GM06990 (cell line): ENCODE results near the gene OR6C68.
"Not testable (repeated sequence)": the region's sequence is repeated elsewhere in the genome, so short reads cannot be mapped to it uniquely, and the experiment has no call there.

Experiments
- DNase-seq: peaks from one replicate; pipeline ENCODE4 v3.0.0-alpha.2; 2011; ENCODE audit not compliant: insufficient read length; ENCODE audit errors: extremely low read depth
- H3K27me3 ChIP-seq: replicated peaks from 2 replicates; pipeline ENCODE4 v1.6.0; 2011; ENCODE audit warnings: low read length; ENCODE audit not compliant: control insufficient read depth, insufficient read depth
- H3K36me3 ChIP-seq: 2 replicates; pipeline ENCODE4 v1.5.1; 2011; ENCODE audit warnings: low read length; ENCODE audit not compliant: control insufficient read depth, insufficient read depth
- H3K4me3 ChIP-seq: replicated peaks from 2 replicates; pipeline ENCODE4 v1.5.1; 2011; ENCODE audit warnings: low read depth, mild to moderate bottlenecking, control low read depth, low read length
- TF ChIP-seq, protein P1 (sequence below): IDR thresholded peaks from 2 replicates; pipeline ENCODE4 v1.5.1; 2011; ENCODE audit warnings: low read length, control low read depth, mild to moderate bottlenecking, inconsistent platforms; ENCODE audit not compliant: insufficient read depth, poor library complexity, severe bottlenecking

OR6C68 gene

DNA sequence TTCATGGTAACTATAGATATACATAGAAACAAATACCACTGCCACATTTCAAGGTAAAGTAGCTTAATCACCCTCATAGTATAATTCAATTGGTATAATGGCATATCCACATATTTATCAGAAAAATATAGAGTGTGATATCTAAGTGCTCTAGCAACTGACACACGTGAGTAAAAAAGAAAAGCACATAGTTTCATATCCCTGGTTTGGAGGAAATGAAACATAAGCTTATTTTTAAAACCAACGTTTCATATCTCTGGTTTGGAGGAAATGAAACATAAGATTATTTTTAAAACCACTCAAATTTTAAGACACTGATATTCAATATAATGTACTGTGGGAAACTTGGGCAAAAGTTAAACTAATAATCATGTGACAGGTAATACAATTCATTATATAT, 24.3 kb upstream of the OR6C68 start:
- H3K36me3 ChIP-seq, result no peaks in the 10 kb centered on the region
- TF ChIP-seq, protein P1, sequence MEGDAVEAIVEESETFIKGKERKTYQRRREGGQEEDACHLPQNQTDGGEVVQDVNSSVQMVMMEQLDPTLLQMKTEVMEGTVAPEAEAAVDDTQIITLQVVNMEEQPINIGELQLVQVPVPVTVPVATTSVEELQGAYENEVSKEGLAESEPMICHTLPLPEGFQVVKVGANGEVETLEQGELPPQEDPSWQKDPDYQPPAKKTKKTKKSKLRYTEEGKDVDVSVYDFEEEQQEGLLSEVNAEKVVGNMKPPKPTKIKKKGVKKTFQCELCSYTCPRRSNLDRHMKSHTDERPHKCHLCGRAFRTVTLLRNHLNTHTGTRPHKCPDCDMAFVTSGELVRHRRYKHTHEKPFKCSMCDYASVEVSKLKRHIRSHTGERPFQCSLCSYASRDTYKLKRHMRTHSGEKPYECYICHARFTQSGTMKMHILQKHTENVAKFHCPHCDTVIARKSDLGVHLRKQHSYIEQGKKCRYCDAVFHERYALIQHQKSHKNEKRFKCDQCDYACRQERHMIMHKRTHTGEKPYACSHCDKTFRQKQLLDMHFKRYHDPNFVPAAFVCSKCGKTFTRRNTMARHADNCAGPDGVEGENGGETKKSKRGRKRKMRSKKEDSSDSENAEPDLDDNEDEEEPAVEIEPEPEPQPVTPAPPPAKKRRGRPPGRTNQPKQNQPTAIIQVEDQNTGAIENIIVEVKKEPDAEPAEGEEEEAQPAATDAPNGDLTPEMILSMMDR, result no peak
- no peaks in the 10 kb centered on the region for H3K27me3 ChIP-seq
- H3K4me3 ChIP-seq, result no peak overlapping the region
- DNase-seq, result peak; percentile 26

DNA sequence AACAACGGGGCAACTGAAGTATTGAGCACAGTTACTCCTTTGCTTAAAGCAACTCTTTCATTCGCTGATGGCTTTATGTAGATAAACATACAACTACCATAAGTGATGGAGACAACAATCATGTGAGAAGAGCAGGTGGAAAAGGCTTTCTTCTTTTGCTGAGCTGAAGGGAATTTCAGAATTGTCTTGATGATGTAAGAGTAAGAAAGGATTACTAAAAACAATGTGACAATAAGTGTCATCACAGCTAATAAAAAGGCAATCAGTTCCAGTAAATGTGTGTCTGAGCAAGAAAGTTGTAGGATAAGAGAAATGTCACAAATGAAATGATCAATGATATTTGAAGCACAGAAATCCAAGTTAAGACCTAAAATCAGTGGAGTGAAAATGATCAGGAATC, 22.9 kb upstream of the OR6C68 start:
- no peaks in the 10 kb centered on the region for H3K27me3 ChIP-seq
- TF ChIP-seq, protein P1, result no peak
- H3K36me3 ChIP-seq, result no peaks in the 10 kb centered on the region
- no peak overlapping the region for H3K4me3 ChIP-seq
- no peak for DNase-seq

DNA sequence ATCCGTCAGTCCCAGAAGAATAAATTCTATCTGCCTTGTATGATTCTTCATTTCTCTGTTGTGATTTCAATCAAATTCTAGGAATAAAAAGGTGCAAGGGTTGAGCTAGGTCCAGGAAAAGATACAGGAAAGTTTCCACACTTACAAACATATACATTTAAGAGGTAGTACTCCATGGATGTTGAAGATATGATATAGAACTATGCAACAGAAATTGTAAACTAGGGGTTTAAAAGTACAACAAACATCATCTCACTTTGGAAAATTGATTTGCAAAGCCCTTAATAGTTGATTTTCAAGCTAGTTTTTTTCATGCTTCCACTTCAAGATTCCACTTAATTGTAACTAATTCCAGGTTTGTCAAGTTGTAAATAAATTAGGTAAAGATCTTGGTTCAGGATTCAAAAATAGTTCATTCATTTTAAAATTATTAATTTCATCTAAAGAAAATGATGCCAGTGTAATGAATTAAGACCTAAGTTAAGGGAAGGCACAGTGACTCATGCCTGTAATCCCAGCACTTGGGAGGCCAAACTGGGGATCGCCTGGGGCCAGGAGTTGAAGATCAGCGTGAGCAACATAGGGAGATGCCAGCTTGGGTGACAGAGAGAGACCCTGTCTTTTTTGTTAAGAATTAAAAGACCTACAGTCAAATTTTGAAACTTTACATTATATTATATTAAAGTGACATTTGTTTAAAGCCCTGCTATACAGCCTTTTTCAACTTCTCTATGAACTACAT, 21.9 kb upstream of the OR6C68 start, which contains the start of gene OR6C70:
OR6C70 (minus strand) TSS at position 51 of the 742 bp plus-strand sequence; CDS start at position 51, 0 bp downstream.
- H3K27me3 ChIP-seq, result no peaks in the 10 kb centered on the region
- H3K4me3 ChIP-seq, result no peak within 1 kb of the TSS
- no peaks in the 10 kb centered on the region for H3K36me3 ChIP-seq
- DNase-seq, result no peak
- TF ChIP-seq, protein P1, result no peak

DNA sequence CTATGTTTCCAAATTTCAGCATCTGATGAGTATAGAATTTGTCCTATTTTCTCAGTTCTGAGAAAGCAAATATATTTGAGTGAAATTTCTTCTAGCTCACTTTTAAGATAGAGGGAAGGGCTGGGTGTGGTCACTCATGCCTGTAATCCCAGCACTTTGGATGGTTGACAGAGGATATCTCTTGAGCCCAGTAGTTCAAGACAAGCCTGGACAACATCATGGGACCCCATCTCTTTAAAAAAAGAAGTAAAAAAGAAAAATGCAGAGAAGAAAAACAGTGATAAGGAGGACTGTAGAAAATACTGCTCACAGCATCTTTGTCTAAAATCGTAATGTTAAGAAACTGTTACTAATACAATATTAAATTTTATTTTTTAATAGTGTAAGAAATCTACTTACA, 19.9 kb upstream of the OR6C68 start:
- H3K36me3 ChIP-seq, result no peaks in the 10 kb centered on the region

DNA sequence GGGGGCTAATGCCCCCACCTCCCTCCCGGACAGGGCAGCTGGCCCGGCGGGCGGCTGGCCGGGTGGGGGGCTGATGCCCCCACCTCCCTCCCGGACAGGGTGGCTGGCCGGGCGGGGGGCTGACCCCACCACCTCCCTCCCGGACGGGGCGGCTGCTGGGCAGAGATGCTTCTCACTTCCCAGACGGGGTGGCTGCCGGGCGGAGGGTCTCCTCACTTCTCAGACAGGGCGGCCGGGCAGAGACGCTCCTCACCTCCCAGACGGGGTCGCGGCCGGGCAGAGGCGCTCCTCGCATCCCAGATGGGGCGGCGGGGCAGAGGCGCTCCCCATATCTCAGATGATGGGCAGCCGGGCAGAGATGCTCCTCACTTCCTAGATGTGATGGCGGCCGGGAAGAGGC, 13.0 kb upstream of the OR6C68 start:
- DNase-seq, H3K36me3 ChIP-seq, H3K27me3 ChIP-seq, H3K4me3 ChIP-seq: not testable (repeated sequence)

More for the DNA sequence above, 19.9 kb upstream of the OR6C68 start:
- TF ChIP-seq, protein P1, result no peak
- no peaks in the 10 kb centered on the region for H3K27me3 ChIP-seq
- no peak for DNase-seq
- H3K4me3 ChIP-seq, result no peak overlapping the region

DNA sequence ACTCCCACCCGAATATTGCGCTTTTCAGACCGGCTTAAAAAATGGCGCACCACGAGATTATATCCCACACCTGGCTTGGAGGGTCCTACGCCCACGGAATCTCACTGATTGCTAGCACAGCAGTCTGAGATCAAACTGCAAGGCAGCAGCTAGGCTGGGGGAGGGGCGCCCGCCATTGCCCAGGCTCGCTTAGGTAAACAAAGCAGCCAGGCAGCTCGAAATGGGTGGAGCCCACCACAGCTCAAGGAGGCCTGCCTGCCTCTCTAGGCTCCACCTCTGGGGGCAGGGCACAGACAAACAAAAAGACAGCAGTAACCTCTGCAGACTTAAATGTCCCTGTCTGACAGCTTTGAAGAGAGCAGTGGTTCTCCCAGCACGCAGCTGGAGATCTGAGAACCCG, 7.9 kb upstream of the OR6C68 start:
- not testable (repeated sequence) for DNase-seq, H3K27me3 ChIP-seq

DNA sequence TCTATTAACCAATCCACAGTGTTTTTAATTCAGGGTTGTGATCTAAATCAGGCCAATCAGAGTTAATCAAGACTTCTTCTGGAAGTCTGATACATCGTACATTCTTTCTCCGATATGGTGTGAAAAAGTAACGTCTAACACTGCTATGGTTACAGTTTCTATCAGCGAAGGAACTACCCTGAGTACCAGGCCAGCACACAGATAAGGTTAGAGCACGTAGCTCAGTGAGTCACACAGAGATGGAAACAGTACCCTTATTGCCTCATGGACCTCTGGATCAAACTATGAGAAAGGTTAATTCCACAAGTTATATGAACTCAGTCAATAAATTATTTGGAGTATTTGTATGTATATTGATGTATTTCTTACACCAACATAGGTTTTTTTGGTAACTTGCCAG, 3.3 kb downstream of the OR6C68 start:
- no peaks in the 10 kb centered on the region for H3K36me3 ChIP-seq
- TF ChIP-seq, protein P1, result no peak
- H3K4me3 ChIP-seq, result no peak overlapping the region
- no peaks in the 10 kb centered on the region for H3K27me3 ChIP-seq
- no peak for DNase-seq

More for the DNA sequence above, 7.9 kb upstream of the OR6C68 start:
- H3K4me3 ChIP-seq, H3K36me3 ChIP-seq: not testable (repeated sequence)
